Spleen (tissue), 11 donors: ENCODE data around the gene DNAAF3. TPM values are rescaled to one million over a fixed set of nuclear protein-coding genes. Genes with fewer than 3 reads are reported as not detected.
"Not testable (repeated sequence)": the region's sequence is repeated elsewhere in the genome, so short reads cannot be mapped to it uniquely, and the experiment has no call there.

ENCODE experiments used
- DNase-seq: peaks from one replicate; pipeline ENCODE4 v3.0.0-alpha.2; 2020
- H3K27ac ChIP-seq, 8 donors: fragments of 200-600 bp; sonication (generic) in 7 of 8; 1 replicate in 4 of 8; 2 replicates in 4 of 8; pipeline versions ENCODE4 v1.5.0 to v1.8.0; 2016 to 2021; ENCODE audit warnings: inconsistent platforms in 4 of 8, mild to moderate bottlenecking in 4 of 8, moderate library complexity in 1 of 8
- H3K27me3 ChIP-seq, 7 donors: fragments of 200-600 bp; sonication (generic) in 6 of 7; replicated peaks in 1 of 7; 1 replicate in 4 of 7; 2 replicates in 3 of 7; pipeline versions ENCODE4 v1.5.0 to v1.8.0; 2016 to 2021; ENCODE audit warnings: inconsistent platforms in 3 of 7, mild to moderate bottlenecking in 1 of 7
- H3K36me3 ChIP-seq, 6 donors: fragments of 200-600 bp; sonication (generic) in 5 of 6; 1 replicate in 4 of 6; 2 replicates in 2 of 6; pipeline versions ENCODE4 v1.5.0 to v1.8.0; 2016 to 2021; ENCODE audit warnings: inconsistent platforms in 2 of 6
- H3K4me1 ChIP-seq, 6 donors: fragments of 200-600 bp; sonication (generic) in 5 of 6; 1 replicate in 3 of 6; 2 replicates in 3 of 6; pipeline versions ENCODE4 v1.5.0 to v1.8.0; 2016 to 2021; ENCODE audit warnings: inconsistent platforms in 3 of 6
- H3K4me3 ChIP-seq, 8 donors: fragments of 200-600 bp; sonication (generic) in 7 of 8; 1 replicate in 4 of 8; 2 replicates in 4 of 8; pipeline versions ENCODE4 v1.5.0 to v1.8.0; 2016 to 2021; ENCODE audit warnings: inconsistent platforms in 4 of 8, mild to moderate bottlenecking in 4 of 8, moderate library complexity in 2 of 8
- H3K9me3 ChIP-seq, 8 donors: fragments of 200-600 bp; sonication (generic) in 7 of 8; 1 replicate in 4 of 8; 2 replicates in 4 of 8; pipeline versions ENCODE4 v1.5.0 to v1.8.0; 2016 to 2021; ENCODE audit warnings: inconsistent platforms in 4 of 8
- POLR2A ChIP-seq, 3 donors: fragments of 450-650 bp; IDR thresholded peaks; one replicate each; pipeline ENCODE4 v1.5.1; 2017; ENCODE audit warnings: antibody characterized with exemption in 3 of 3, mild to moderate bottlenecking in 1 of 3
- POLR2AphosphoS5 ChIP-seq, 3 donors: sonication (generic); formaldehyde crosslinking; IDR thresholded peaks; one replicate each; pipeline ENCODE4 v1.5.1; 2017; ENCODE audit warnings: antibody characterized with exemption in 3 of 3
- WGBS, 5 donors: extraction: QIAGEN DNeasy Blood & Tissue Kit in 3 of 5; methylation state at CpG; one replicate each; pipeline versions ENCODE4 v1.1.5 to v1.1.7; 2013 to 2018; 5-methylcytosine and 5-hydroxymethylcytosine counted together
- intact Hi-C: fragments of 100-400 bp; cut with DNase I; formaldehyde crosslinking; loops from one replicate; pipeline ENCODE4 v1.15.0; 2023; ENCODE audit warnings: low total_unique reads
- polyA plus RNA-seq, 3 donors: library from polyadenylated mRNA; stranded (reverse); fragments of 200-250 nt; gene quantifications; one replicate each; pipeline ENCODE4 v1.2.1, GENCODE V29; 2013
- total RNA-seq, 7 donors: library from RNA; depleted of rRNA in 3 of 7; stranded (reverse); fragments of >200 nt in 3 of 7; fragmentation: NEBNext Ultra II Directional in 4 of 7; extraction: Animal tissue kit (Norgen Biotek cat#: 25700) in 4 of 7; gene quantifications; one replicate each; pipeline versions ENCODE4 v1.1.0 to v1.2.1, GENCODE V29; 2016 to 2021
- TF ChIP-seq, protein P1 (sequence below), 11 experiments: fragments of 200-600 bp in 7 of 11; fragments of 450-650 bp in 4 of 11; sonication (generic) in 4 of 11; IDR thresholded peaks in 8 of 11; conservative IDR thresholded peaks in 3 of 11; 1 replicate in 7 of 11; 2 replicates in 4 of 11; pipeline versions ENCODE4 v1.4.0 to v1.8.0; 2016 to 2021; ENCODE audit warnings: antibody characterized with exemption in 11 of 11, inconsistent platforms in 4 of 11, mild to moderate bottlenecking in 1 of 11
- donor health status: healthy with polysubstance abuse.
- donor health status: DM: no; HTN: no; CAD: no; lungs with moderate emphysema.
- donor health status: DM: no; HTN: no; CAD: no.
- donor health status: Bipolar disorder and iron deficiency.
- donor health status: healthy.
- donor health status: DM: no; HTN: no; CAD: no.
- donor health status: DM: yes; HTN: yes; CAD: no.

Gene DNAAF3
- total and polyA plus RNA-seq, 10 donors = 0.28 to 1.1 (median 0.69) TPM; not detected in 2

DNA sequence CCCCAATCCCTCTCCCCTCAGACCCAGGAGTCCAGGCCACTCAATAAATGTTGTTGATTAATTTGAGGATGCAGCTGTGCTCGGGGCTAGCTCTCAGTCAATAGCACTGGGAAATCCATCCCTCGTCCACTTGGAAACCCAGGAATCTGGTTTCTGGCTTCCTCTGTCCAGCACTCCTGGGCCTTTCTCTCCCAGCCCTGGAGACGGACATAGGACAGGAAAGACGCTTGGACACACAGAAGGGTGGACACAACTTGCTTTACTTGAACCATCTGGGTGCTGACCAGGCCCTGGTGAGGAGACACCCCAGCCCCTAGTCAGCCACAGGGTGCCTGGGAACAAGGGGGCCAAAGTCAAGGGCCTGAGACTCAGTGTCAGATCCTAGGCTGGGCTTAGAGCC, 8.0 kb downstream of the DNAAF3 start:
- WGBS, 5 donors = 58 to 80% (median 68%) methylated on average over 4 of the region's 4 CpGs
- Histone ChIP-seq H3K9me3 (peaks cover 0 to 3% (median 0%) of the 10 kb centered on the region in 8 donors), H3K27ac (no peak overlapping the region), H3K36me3 (no peaks in the 10 kb centered on the region), H3K27me3 (peaks cover 0 to 93% (median 54%) of the 10 kb centered on the region in 7 donors), H3K4me1 (peaks cover 0 to 27% (median 6%) of the 10 kb centered on the region in 6 donors), H3K4me3 (no peak overlapping the region)
- intact Hi-C loops = no loop called here
- TF ChIP-seq POLR2A (IDR thresholded peaks at IDR 0.05) = no peak
- TF ChIP-seq, protein P1, sequence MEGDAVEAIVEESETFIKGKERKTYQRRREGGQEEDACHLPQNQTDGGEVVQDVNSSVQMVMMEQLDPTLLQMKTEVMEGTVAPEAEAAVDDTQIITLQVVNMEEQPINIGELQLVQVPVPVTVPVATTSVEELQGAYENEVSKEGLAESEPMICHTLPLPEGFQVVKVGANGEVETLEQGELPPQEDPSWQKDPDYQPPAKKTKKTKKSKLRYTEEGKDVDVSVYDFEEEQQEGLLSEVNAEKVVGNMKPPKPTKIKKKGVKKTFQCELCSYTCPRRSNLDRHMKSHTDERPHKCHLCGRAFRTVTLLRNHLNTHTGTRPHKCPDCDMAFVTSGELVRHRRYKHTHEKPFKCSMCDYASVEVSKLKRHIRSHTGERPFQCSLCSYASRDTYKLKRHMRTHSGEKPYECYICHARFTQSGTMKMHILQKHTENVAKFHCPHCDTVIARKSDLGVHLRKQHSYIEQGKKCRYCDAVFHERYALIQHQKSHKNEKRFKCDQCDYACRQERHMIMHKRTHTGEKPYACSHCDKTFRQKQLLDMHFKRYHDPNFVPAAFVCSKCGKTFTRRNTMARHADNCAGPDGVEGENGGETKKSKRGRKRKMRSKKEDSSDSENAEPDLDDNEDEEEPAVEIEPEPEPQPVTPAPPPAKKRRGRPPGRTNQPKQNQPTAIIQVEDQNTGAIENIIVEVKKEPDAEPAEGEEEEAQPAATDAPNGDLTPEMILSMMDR (IDR thresholded peaks at IDR 0.05 in 8 of 11, conservative IDR thresholded peaks at IDR 0.05 in 3 of 11) = no peak
- DNase-seq = no peak

DNA sequence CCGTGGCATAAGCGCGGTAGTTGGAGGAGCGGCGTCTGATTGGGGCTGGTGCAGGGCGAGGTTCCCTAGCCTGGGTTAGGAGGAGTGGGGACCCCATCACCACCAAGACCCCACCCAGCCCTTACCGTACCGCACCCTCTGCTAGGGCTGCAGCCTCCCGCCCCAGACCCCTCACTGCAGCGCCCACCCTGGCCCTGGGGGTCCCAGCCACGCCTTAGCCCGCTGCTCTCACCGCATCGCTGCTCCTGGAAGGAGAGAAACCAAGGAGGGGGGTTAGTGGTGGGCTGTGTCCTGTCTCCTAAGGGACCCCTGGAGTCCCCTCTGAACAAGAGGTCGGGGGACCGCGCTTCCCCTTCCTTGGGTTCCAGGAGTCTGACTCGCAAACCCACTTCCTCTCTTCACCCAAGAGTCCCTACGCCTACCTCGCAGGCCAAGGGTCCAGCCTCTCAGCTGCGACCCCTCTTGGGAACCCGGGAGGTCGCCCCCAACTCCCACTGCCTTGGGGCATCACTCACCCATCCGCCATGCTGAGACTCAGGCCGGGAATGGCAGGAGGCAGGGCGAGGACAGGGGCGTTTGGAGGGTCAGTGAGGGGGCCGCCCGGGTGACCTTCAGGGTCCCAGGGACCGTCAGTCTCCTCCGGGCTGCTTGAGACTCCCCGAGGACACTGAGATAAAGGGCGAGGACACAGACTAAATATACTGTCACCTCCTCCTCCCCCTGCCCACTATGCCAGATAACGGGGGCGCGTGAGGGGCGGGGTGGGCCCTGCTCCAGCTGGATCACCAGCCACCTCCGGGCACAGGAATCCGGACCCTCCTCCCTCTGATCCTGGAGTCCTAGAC, 9.1 kb downstream of the DNAAF3 start, which contains the start of gene TNNI3:
Gene TNNI3 (minus strand): TSS at position 669 of the 845 bp plus-strand sequence. CDS start 143 bp downstream, at position 526.
- WGBS, 5 donors = 24 to 51% (median 40%) methylated on average over 14 to 39 of the region's 39 CpGs
- no peak for DNase-seq
- H3K27ac ChIP-seq = no peak within 1 kb of the TSS
- H3K9me3 ChIP-seq = peaks cover 0 to 3% (median 2%) of the 10 kb centered on the region in 8 donors
- peaks cover 0 to 84% (median 51%) of the 10 kb centered on the region in 7 donors for H3K27me3 ChIP-seq
- H3K4me3 ChIP-seq = no peak within 1 kb of the TSS
- no peaks in the 10 kb centered on the region for H3K36me3 ChIP-seq
- peaks cover 0 to 27% (median 6%) of the 10 kb centered on the region in 6 donors for H3K4me1 ChIP-seq
- intact Hi-C loops = no loop called here
- TF ChIP-seq POLR2AphosphoS5 (IDR thresholded peaks at IDR 0.05) = no peak
- no peak for TF ChIP-seq POLR2A (IDR thresholded peaks at IDR 0.05)
- TF ChIP-seq, protein P1 (IDR thresholded peaks at IDR 0.05 in 8 of 11, conservative IDR thresholded peaks at IDR 0.05 in 3 of 11) = no peak

DNA sequence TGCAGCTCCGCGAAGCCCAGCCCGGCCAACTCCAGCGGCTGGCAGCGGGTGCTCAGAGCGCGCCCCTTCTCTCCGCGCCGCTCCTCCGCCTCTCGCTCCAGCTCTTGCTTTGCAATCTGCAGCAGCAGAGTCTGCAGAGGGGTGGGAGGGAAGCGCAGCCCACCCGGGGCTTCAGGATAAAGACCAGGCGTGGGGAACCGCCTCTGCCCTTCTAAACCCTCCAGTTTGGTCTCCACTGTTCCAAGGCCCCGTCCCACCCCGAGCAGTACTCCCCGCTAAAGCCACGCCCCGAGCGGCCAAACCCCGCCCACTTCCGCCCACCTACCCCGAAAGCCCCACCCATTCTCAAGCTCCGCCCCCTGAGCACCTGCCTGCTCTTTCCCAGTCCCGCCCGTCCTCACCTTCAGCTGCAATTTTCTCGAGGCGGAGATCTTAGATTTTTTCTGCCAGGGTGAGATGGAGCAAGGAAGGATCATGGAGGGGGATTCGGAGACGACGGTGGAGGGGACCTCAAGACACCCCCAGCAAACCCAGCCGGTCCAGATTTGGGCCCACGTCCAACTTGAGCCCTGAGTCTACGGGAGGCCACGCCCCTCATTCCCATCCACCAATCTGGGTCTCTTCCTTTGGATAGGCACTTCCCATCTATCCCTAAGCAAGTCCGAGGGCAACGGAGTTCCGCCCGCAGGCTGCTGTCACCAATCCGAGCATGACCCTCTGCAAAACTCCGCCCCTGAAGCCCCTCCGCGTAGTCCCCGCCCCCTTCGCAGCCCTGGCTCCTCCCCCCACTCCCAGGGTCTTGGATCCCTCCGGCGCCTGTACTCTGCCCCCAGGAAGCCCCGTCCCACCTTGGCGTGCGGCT, 10.0 kb downstream of the DNAAF3 start:
- peaks cover 0 to 11% (median 8%) of the 10 kb centered on the region in 8 donors for H3K9me3 ChIP-seq
- peaks cover 0 to 75% (median 43%) of the 10 kb centered on the region in 7 donors for H3K27me3 ChIP-seq
- no peaks in the 10 kb centered on the region for H3K36me3 ChIP-seq
- no peak for DNase-seq
- TF ChIP-seq POLR2AphosphoS5 (IDR thresholded peaks at IDR 0.05) = no peak
- TF ChIP-seq, protein P1 (IDR thresholded peaks at IDR 0.05 in 8 of 11, conservative IDR thresholded peaks at IDR 0.05 in 3 of 11) = no peak
- no peak for TF ChIP-seq POLR2A (IDR thresholded peaks at IDR 0.05)
- peak overlapping the region in 1 of 8 donors; percentile 9 for H3K4me3 ChIP-seq
- 6 to 12% (median 8%) methylated on average over 36 to 52 of the region's 52 CpGs for WGBS, 5 donors
- H3K27ac ChIP-seq = no peak overlapping the region
- intact Hi-C loops = no loop called here
- H3K4me1 ChIP-seq = peaks cover 0 to 27% (median 6%) of the 10 kb centered on the region in 6 donors

DNA sequence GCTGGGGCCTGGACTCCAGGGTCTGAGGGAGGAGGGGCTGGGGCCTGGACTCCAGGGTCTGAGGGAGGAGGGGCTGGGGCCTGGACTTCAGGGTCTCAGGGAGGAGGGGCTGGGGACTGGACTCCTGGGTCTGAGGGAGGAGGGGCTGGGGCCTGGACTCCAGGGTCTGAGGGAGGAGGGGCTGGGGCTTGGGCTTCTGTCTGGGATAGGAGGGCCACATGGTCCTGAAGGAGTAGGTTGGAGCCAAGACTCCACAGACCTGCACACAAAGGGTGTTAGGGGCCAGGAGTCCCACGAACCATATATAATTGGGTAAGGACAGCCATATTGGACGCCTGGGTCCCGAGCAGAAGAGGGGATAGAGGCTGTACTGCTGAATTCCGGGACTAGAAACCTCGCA, 10.6 kb downstream of the DNAAF3 start:
- Histone ChIP-seq H3K4me3 (peak overlapping the region in 1 of 8 donors; percentile 9), H3K9me3 (peaks cover 0 to 14% (median 9%) of the 10 kb centered on the region in 8 donors), H3K4me1 (peaks cover 0 to 24% (median 6%) of the 10 kb centered on the region in 6 donors), H3K27me3 (peaks cover 0 to 69% (median 36%) of the 10 kb centered on the region in 7 donors)
- H3K36me3 ChIP-seq, H3K27ac ChIP-seq, DNase-seq, intact Hi-C loops: not testable (repeated sequence)
- WGBS, 5 donors = 0 to 19% (median 8%) methylated on average over 3 to 5 of the region's 5 CpGs
